HAP-1 (cell line): Measurements from ENCODE around the gene SH3GLB1.

Experiments used
- DNase-seq, 2 experiments: peaks; one replicate each; pipeline ENCODE4 v3.0.0-alpha.2; 2016 to 2020; ENCODE audit warnings: low spot score in 2 of 2
- H3K27me3 ChIP-seq: fragments of 250-450 bp; sonication (Bioruptor Pico); 2 replicates; pipeline ENCODE4 v1.5.1; 2020; ENCODE audit warnings: low read depth, mild to moderate bottlenecking, moderate library complexity
- H3K36me3 ChIP-seq: fragments of 250-450 bp; sonication (Bioruptor Pico); replicated peaks from 2 replicates; pipeline ENCODE4 v1.5.1; 2020; ENCODE audit warnings: mild to moderate bottlenecking
- H3K4me1 ChIP-seq: fragments of 250-450 bp; sonication (Bioruptor Pico); 2 replicates; pipeline ENCODE4 v1.5.1; 2020; ENCODE audit warnings: mild to moderate bottlenecking
- H3K4me3 ChIP-seq: fragments of 250-450 bp; sonication (Bioruptor Pico); 2 replicates; pipeline ENCODE4 v1.5.1; 2020; ENCODE audit warnings: mild to moderate bottlenecking, moderate library complexity
- H3K9me3 ChIP-seq: fragments of 250-450 bp; sonication (Bioruptor Pico); 2 replicates; pipeline ENCODE4 v1.5.1; 2020; ENCODE audit warnings: mild to moderate bottlenecking, moderate library complexity
- in situ Hi-C: fragments of 300-500 bp; cut with MboI; formaldehyde crosslinking; loops from 3 replicates; pipeline ENCODE4 v1.14.3; 2020; ENCODE audit warnings: low sequenced_read_pairs, inconsistent platforms, mixed read lengths

The SH3GLB1 gene

DNA sequence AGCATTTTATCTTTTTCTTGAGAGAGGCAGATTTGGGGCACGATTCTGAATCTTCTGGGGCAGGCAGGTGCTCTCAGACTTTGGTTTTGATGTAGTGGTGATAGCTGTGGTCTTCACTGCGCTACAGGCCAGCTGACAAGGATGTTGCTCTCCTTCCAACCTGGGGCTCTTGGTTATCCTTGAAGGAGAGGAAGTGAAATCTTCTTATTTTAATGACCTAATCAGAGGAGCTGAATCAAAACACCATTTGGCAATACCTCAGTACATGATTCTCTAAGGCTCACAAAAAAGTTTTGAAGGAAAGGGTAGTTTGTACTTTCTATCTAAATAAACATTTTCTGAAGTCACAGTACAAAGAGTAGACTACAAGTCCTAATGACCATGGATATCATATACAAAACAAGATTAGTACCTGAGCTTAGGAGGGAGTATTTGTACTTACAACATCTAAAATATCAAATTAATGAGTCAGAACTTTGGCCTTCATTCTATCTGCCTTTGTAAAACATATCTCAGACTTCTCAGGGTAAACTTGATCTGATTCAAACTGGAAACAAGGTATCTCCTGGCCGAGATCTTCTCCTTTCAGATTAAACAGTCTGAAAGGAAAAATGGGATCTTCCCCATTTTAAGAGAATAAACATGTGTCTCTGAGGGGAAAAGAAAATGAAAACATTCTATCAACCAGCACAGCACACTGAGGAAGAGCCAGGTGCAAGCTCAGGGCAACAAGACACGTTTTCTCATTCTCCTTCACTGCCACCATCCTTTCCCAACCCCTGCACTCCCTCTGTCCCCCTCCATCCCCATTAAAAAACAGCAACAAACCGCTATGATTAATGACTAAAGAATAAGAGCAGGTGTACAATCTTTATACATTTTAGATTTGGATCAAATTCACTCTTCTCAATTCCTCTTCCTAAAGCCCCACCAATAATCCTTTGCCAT lies 69.2 kb downstream of the SH3GLB1 start:
- Histone ChIP-seq H3K9me3 (no peaks in the 10 kb centered on the region), H3K4me1 (peaks cover 4% of the 10 kb centered on the region; the same call in 1 of the 2 replicates), H3K27me3 (no peaks in the 10 kb centered on the region), H3K4me3 (no peak overlapping the region), H3K36me3 (no peaks in the 10 kb centered on the region)
- in situ Hi-C loops = no loop called here
- no peak for DNase-seq

DNA sequence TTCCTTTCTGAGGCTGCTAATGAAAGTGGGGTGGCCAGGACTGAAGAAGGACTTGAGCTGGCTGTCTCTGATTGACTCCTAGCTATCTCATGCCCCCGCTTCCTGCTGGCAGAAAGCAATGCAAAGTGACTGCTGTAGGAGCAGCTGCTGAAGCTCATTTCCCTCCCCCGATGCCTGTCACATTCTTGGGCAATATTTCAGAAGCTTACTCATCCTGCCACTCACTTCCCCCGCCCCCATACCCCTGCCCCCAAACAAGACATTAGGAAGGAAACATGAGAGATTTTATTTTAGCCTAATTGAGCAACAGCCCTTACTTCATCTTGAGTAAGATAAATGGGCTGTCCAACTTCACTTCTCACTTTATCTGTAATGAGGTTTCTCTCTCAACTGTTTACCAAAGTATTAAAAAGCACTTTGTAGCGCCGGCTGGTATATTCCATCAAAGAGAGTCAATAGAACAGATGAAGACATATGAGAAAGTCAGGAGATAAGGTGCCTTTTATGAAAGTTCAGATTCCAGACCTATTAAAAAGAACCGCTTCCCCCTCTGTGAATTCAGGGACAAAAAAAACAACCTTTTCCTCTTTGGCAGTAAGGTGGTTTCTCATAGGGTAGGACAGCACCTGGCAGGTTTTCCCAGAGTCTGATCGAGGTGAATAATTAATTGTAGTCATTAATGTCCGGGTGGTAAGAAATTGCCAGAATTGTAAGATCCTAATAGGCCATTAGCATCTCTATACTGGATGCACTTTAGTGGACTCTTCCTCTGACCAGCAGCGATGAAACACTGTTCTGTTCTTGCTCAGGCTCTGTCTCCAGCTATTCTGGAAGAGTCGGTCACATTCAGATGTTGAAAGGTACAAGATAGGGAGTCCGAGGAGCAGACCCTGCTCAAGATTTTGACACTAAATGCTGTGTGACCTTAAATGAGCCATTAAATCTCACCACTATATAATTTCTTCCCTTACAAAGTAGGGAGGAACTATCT lies 70.2 kb downstream of the SH3GLB1 start:
- H3K9me3 ChIP-seq = no peaks in the 10 kb centered on the region
- no peak overlapping the region for H3K4me3 ChIP-seq
- no peaks in the 10 kb centered on the region for H3K27me3 ChIP-seq
- no peak for DNase-seq
- H3K4me1 ChIP-seq = peaks cover 4% of the 10 kb centered on the region; the same call in 1 of the 2 replicates
- H3K36me3 ChIP-seq = no peaks in the 10 kb centered on the region
- in situ Hi-C loops = no loop called here

DNA sequence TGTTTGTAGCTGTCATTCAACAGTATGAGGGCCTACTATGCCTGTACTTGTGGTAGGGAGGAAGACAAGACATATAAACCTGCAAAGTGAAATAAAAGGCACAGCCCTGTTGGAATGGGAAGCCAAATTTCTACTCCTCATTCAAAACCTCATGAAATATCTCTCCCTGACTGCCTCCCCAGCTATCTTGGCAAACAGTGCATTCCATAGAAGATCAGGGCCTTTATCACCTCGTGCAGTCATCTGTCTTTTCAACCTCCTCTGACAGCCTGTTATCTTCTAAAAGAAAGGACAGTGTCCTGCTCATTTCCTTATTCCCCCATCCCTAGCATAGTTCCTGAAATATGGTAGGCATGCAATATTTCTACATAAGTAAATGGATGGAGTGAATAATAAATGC lies 71.0 kb downstream of the SH3GLB1 start:
- Histone ChIP-seq H3K9me3 (no peaks in the 10 kb centered on the region), H3K4me1 (peaks cover 4% of the 10 kb centered on the region; the same call in 1 of the 2 replicates), H3K36me3 (no peaks in the 10 kb centered on the region), H3K4me3 (no peak overlapping the region), H3K27me3 (no peaks in the 10 kb centered on the region)
- in situ Hi-C loops = no loop called here
- DNase-seq = no peak

DNA sequence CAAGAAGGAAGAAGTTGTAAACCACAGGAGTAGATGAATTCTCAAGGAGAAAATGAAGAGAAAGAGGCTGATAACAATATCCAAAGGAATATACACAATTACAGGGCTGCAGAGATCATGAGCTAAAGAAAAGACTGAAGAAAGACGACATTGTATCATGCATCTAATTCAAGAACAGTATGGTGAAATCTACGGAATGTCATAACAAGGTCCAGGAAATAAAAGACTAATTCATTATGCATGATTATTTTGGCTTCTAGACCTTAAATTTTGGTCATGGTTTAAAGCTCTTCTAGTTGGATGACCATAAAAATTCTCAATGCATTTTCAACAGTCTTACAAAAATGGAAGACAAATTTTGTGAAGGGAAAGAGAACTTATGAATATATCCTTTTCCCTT lies 71.7 kb downstream of the SH3GLB1 start:
- in situ Hi-C loops = no loop called here
- no peak for DNase-seq
- H3K4me1 ChIP-seq = peaks cover 4% of the 10 kb centered on the region; the same call in 1 of the 2 replicates
- no peaks in the 10 kb centered on the region for H3K36me3 ChIP-seq
- no peaks in the 10 kb centered on the region for H3K27me3 ChIP-seq
- H3K9me3 ChIP-seq = no peaks in the 10 kb centered on the region
- H3K4me3 ChIP-seq = no peak overlapping the region

DNA sequence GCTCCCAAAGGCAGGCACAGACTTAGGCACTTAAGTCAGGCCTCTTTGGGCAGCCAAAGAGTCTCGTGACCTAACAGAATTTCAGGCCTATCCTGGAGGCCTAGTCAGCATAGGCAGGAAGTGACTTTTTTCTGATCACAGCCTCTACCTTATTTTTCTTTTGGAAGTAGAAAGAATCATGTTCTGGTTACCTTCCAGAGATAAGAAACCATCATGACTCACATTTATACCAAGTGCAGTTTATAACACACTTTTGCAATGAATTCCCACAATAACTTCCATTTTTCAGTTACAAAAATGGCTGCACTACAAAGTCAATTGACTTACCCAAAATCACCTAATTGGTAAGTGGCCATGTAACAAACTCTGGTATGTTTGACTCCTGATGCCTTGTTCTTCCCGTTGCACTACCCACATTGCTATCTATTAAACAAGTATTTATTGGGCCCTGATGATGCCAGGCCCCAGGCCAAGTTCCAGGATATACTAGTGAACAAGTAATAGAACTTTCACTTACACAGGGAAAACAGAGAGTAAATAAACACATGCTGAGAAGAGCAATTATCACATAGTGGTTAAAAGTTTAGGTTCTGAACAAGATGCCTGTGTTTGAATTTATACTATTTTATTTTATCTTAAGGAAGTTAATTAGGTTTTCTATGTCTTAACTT lies 74.3 kb downstream of the SH3GLB1 start:
- peaks cover 4% of the 10 kb centered on the region; the same call in 1 of the 2 replicates for H3K4me1 ChIP-seq
- DNase-seq = no peak

DNA sequence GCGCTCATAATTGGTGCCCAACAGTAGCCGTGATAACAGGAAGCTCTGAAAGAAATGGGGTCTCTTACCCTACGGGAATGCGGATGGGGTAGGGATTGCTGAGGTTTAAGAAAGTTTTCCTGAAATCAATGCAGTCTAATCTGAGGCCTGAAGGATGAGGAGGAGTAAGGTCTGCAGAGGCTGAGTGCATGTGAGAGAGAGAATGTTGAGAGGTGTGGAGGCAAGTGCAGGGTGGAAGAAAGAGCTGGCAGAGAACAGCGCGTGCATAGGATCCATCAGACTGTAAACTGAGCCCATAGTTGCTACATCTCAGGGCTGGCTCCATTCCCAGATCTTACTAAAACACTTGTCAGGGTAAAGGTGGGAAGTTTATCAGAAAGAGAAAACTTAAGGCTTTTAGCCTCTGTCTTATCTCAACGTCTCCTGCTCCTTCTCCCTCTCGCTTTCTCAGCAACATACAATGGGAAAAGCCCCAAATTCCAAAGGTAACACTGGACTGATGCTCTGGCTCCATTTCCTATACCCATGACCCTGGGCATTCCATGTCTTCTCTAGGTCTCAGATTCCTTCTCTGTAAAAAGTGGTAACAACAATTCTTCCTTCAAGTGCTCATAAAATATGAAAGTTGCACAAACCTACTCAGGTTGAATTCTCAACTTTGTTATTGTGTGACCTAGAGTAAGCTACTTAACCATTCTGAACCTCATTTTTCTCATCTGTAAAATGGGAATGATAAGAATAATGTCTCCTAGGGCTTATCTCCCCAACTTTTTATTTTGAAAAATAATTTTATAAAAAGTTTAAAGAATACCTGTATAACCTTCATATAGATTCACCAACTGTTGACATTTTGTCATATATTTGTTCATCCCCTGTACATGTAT lies 75.2 kb downstream of the SH3GLB1 start:
- Histone ChIP-seq H3K4me1 (no peaks in the 10 kb centered on the region), H3K27me3 (no peaks in the 10 kb centered on the region), H3K9me3 (no peaks in the 10 kb centered on the region), H3K36me3 (no peaks in the 10 kb centered on the region), H3K4me3 (no peak overlapping the region)
- in situ Hi-C loops = no loop called here
- DNase-seq = no peak

More for the DNA sequence above, 74.3 kb downstream of the SH3GLB1 start:
- Histone ChIP-seq H3K27me3 (no peaks in the 10 kb centered on the region), H3K4me3 (no peak overlapping the region), H3K9me3 (no peaks in the 10 kb centered on the region), H3K36me3 (no peaks in the 10 kb centered on the region)
- in situ Hi-C loops = no loop called here

DNA sequence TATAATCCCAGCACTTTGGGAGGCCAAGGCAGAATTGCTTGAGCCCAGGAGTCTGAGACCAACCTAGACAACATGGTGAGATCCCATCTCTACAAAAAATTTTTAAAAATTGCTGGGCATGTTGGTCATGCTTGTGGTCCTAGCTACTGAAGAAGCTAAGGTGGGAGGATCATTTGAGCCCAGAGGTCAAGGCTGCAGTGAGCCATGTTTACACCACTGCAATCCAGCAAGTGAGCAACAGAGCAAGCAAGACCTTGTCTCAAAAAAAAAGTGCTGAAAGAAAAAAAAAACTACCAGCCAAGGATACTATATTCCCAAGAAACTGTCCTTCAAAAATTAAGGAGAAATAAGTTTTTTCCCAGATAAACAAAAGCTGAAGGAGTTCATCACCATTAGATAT lies 78.1 kb downstream of the SH3GLB1 start:
- in situ Hi-C loops = no loop called here
- no peaks in the 10 kb centered on the region for H3K4me1 ChIP-seq
- H3K36me3 ChIP-seq = no peaks in the 10 kb centered on the region
- no peak overlapping the region for H3K4me3 ChIP-seq
- DNase-seq = no peak
- H3K9me3 ChIP-seq = no peaks in the 10 kb centered on the region
- H3K27me3 ChIP-seq = no peaks in the 10 kb centered on the region

DNA sequence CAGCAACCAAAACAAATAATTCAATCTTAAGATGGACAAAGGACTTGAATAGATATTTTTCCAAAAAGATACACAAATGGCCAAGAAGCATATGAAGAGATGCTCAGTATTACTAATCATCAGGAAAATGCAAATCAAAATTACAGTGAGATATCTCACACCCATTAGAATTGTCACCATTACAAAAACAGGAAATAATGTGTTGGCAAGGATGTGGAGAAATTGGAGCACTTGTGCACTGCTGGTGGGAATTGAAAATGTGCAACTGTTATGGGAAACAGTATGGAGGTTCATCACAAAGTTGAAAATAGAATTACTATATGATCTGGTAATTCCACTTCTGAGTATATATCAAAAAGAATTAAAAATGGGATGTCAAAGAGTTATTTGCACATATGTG lies 83.2 kb downstream of the SH3GLB1 start:
- no peak overlapping the region for H3K4me3 ChIP-seq
- H3K27me3 ChIP-seq = no peaks in the 10 kb centered on the region
- no peaks in the 10 kb centered on the region for H3K36me3 ChIP-seq
- H3K4me1 ChIP-seq = peaks cover 4% of the 10 kb centered on the region
- H3K9me3 ChIP-seq = no peaks in the 10 kb centered on the region
- DNase-seq = no peak
- in situ Hi-C loops = no loop called here

DNA sequence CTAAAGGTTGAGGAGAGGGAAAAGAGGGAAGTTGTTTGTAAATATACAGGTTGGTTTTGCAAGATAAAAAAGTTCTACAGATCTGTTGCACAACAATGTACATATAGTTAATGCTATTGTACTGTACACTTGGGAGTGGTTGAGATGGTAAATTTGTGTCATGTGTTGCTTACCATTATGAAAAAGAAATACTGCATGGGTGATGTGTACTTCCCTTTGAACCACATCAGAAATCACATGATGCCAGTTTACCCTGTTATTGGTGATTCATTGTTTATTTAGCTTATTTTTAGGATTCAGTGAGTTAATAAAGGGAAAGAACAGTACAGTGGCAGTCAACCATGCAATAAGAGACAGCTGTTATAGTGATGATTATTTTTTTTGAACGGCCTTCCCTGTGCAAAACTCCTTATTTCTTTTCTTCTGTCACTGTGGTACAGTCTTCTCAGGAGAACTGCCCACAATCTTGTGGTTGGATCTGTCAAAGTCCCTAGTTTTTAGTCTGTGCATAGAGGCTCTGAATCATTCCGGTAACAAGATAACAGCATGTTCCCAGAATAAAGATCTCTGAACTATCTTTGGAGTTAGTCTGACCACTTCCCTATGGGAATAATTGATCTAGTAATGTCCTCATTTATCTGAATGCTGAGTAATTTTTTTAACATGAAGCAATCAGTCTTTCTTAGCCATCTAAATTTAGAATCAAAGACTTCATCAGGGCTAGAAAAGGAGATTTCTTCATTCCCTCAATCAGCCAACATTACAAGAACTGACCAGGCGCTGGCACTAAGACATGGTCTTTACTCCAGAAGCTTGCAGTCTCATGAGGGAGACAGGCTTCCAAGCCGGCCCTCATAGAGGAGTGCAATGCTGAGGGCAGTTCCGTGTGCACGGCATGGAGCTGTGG lies 84.2 kb downstream of the SH3GLB1 start:
- DNase-seq = no peak
- in situ Hi-C loops = no loop called here
- no peak overlapping the region for H3K4me3 ChIP-seq

DNA sequence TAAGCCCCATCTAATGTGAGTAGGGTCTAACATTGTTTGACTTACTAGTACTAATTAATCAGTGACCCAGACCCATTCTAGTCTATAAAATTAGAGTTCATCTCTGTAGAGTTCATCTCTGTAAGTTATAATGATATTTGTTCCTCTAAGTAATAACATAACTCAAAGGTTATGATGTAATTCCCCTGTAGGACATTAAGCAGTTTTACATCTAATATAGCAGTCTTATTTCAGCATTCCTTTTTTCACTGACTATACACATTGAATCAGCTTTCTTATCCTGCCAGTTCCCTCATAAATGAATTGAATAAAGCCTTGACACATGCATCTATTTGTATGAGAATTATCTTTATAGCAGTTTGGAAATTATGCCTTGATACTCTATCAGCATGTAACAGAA lies 90.9 kb downstream of the SH3GLB1 start:
- H3K4me1 ChIP-seq = peaks cover 12% of the 10 kb centered on the region
- no peaks in the 10 kb centered on the region for H3K27me3 ChIP-seq
- no peak overlapping the region for H3K4me3 ChIP-seq
- no peak for DNase-seq
- no peaks in the 10 kb centered on the region for H3K9me3 ChIP-seq
- H3K36me3 ChIP-seq = no peaks in the 10 kb centered on the region
- in situ Hi-C loops = no loop called here

More for the DNA sequence above, 84.2 kb downstream of the SH3GLB1 start:
- Histone ChIP-seq H3K36me3 (no peaks in the 10 kb centered on the region), H3K9me3 (no peaks in the 10 kb centered on the region), H3K4me1 (peaks cover 10% of the 10 kb centered on the region), H3K27me3 (no peaks in the 10 kb centered on the region)
